Kidney epithelial cell (primary cell): ENCODE results near the gene SYNPR. TPM values are rescaled to one million over a fixed set of nuclear protein-coding genes. Genes with fewer than 3 reads are reported as not detected.

ENCODE experiments used
- DNase-seq: peaks from one replicate; pipeline ENCODE4 v3.0.0-alpha.2; 2010; ENCODE audit warnings: low read depth
- H3K27me3 ChIP-seq: 2 replicates; pipeline ENCODE4 v1.6.0; 2011; ENCODE audit warnings: low read length; ENCODE audit not compliant: control insufficient read depth, insufficient read depth
- H3K36me3 ChIP-seq: 2 replicates; pipeline ENCODE4 v1.5.1; 2011; ENCODE audit warnings: low read length; ENCODE audit not compliant: control insufficient read depth, insufficient read depth
- H3K4me3 ChIP-seq: 2 replicates; pipeline ENCODE4 v1.5.1; 2011; ENCODE audit warnings: low read depth, mild to moderate bottlenecking, control low read depth, low read length
- CTCF ChIP-seq: IDR thresholded peaks from 2 replicates; pipeline ENCODE4 v1.5.1; 2011; ENCODE audit warnings: mild to moderate bottlenecking, moderate library complexity, low read length, control low read depth, inconsistent platforms; ENCODE audit not compliant: insufficient read depth, poor library complexity, severe bottlenecking
- total RNA-seq: library from RNA; depleted of rRNA; stranded (reverse); fragments of >200 nt; gene quantifications from 2 replicates; pipeline ENCODE4 v1.2.3, GENCODE V29; 2015

The SYNPR gene
- total RNA-seq, 1 donor from 2014 or later: not detected

- Histone ChIP-seq H3K27me3 (no peaks in the 10 kb centered on the region), H3K4me3 (no peak overlapping the region), H3K36me3 (no peaks in the 10 kb centered on the region)
- no peak for DNase-seq
- peak; percentile 76 for TF ChIP-seq CTCF
These were observed 73.3 kb downstream of the SYNPR start for GRCh38 chr3:63351159-63352007.

GRCh38 chr3:63352008-63352279 lies 73.8 kb downstream of the SYNPR start:
- Histone ChIP-seq H3K36me3 (no peaks in the 10 kb centered on the region), H3K27me3 (no peaks in the 10 kb centered on the region), H3K4me3 (no peak overlapping the region)
- no peak for DNase-seq
- no peak for TF ChIP-seq CTCF

GRCh38 chr3:63353383-63353782 lies 75.3 kb downstream of the SYNPR start:
- no peak for TF ChIP-seq CTCF
- Histone ChIP-seq H3K27me3 (no peaks in the 10 kb centered on the region), H3K36me3 (no peaks in the 10 kb centered on the region), H3K4me3 (no peak overlapping the region)
- DNase-seq: no peak

- no peak overlapping the region for H3K4me3 ChIP-seq
- H3K27me3 ChIP-seq: no peaks in the 10 kb centered on the region
- H3K36me3 ChIP-seq: no peaks in the 10 kb centered on the region
- no peak for TF ChIP-seq CTCF
- no peak for DNase-seq
These were observed 76.1 kb downstream of the SYNPR start for GRCh38 chr3:63354160-63354559.

GRCh38 chr3:63355809-63356208 lies 77.7 kb downstream of the SYNPR start:
- Histone ChIP-seq H3K27me3 (no peaks in the 10 kb centered on the region), H3K4me3 (no peak overlapping the region), H3K36me3 (no peaks in the 10 kb centered on the region)
- DNase-seq: no peak
- TF ChIP-seq CTCF: no peak

GRCh38 chr3:63364495-63364894 lies 86.4 kb downstream of the SYNPR start:
- Histone ChIP-seq H3K4me3 (no peak overlapping the region), H3K27me3 (no peaks in the 10 kb centered on the region), H3K36me3 (no peaks in the 10 kb centered on the region)
- no peak for TF ChIP-seq CTCF
- DNase-seq: no peak
